ENCODE results near the gene PRORP. TPM values are rescaled to one million over a fixed set of nuclear protein-coding genes. Genes with fewer than 3 reads are reported as not detected.
"Not testable (repeated sequence)": the region's sequence is repeated elsewhere in the genome, so short reads cannot be mapped to it uniquely, and the experiment has no call there.

The PRORP gene
- total RNA-seq, 2 experiments from 2014 or later = 45.2 to 52.2 TPM

DNA sequence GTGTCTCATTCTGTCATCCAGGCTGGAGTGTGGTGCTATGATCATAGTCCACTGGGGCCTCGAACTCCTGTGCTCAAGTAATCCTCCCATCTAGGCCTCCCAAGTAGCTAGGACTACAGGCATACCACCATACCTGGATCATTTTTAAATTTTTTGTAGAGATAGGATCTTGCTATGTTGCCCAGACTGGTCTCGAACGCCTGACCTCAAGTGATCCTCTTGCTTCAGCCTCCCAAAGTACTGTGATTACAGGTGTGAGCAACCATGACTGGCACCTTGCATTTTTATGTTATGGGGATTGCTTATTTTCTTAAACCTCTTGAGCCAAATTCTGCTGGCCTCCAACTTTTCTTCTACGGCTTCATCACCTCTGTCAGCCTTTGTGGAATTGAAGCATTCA is 26.9 kb downstream of the PRORP start:
- Histone ChIP-seq H3K4me2 (ENCODE audit: low read length) (no peak overlapping the region), H3K4me1 (ENCODE audit: insufficient read depth, low read length, poor library complexity, severe bottlenecking) (peaks cover 4% of the 10 kb centered on the region), H2AFZ (ENCODE audit: low read length) (no peak overlapping the region), H3K36me3 (ENCODE audit: insufficient read depth, low read length) (peaks cover 54% of the 10 kb centered on the region), H3K27ac (ENCODE audit: low read depth, low read length, poor library complexity, severe bottlenecking) (no peak overlapping the region), H3K9me3 (ENCODE audit: low read length) (no peaks in the 10 kb centered on the region), H3K9me2 (ENCODE audit: insufficient read depth, low read length) (no peaks in the 10 kb centered on the region), H3K4me3 (ENCODE audit: low read depth, low read length, poor library complexity, severe bottlenecking) (no peak overlapping the region), H4K20me1 (ENCODE audit: insufficient read depth, low read length) (no peaks in the 10 kb centered on the region), H3K79me2 (ENCODE audit: insufficient read depth, low read depth, low read length) (peaks cover 23% of the 10 kb centered on the region; the same call in 1 of the 2 replicates)
- no peak for TF ChIP-seq EZH2phosphoT487 (IDR thresholded peaks at IDR 0.05; ENCODE audit: borderline replicate concordance, low read depth, low read length)
- TF ChIP-seq, protein P1, sequence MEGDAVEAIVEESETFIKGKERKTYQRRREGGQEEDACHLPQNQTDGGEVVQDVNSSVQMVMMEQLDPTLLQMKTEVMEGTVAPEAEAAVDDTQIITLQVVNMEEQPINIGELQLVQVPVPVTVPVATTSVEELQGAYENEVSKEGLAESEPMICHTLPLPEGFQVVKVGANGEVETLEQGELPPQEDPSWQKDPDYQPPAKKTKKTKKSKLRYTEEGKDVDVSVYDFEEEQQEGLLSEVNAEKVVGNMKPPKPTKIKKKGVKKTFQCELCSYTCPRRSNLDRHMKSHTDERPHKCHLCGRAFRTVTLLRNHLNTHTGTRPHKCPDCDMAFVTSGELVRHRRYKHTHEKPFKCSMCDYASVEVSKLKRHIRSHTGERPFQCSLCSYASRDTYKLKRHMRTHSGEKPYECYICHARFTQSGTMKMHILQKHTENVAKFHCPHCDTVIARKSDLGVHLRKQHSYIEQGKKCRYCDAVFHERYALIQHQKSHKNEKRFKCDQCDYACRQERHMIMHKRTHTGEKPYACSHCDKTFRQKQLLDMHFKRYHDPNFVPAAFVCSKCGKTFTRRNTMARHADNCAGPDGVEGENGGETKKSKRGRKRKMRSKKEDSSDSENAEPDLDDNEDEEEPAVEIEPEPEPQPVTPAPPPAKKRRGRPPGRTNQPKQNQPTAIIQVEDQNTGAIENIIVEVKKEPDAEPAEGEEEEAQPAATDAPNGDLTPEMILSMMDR (conservative IDR thresholded peaks at IDR 0.05; ENCODE audit: low read length) = no peak
- CTCF ChIA-PET (ENCODE audit: unreplicated experiment) = no interaction called here
- BruUV-seq (replicated peaks) = no TSS peak
- intact Hi-C loops (cut with micrococcal nuclease; ENCODE audit: unreplicated experiment) = loop anchor here (10.0 kb wide), 1 partner anchor 546 kb away; no protein-coding TSS in a partner anchor
- DNase-seq (ENCODE audit: low spot score) = no peak
- POLR2A ChIA-PET = interaction anchor here (0.6 kb wide), 2 partner anchors 909 to 1692 kb away, joined by 3 to 4 read pairs; no protein-coding TSS in a partner anchor

DNA sequence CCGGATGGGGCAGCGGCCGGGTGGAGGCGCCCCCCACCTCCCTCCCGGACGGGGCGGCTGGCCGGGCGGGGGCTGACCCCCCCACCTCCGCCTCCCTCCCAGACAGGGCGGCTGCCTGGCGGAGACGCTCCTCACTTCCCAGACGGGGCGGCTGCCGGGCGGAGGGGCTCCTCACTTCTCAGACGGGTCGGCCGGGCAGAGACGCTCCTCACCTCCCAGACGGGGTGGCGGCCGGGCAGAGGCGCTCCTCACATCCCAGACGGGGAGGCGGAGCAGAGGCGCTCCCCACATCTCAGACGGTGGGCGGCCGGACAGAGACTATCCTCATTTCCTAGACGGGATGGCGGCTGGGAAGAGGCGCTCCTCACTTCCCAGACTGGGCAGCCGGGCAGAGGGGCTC is 30.2 kb downstream of the PRORP start:
- H3K9me3 ChIP-seq (ENCODE audit: low read length); H2AFZ ChIP-seq (ENCODE audit: low read length); intact Hi-C loops (cut with micrococcal nuclease; ENCODE audit: unreplicated experiment); H3K4me3 ChIP-seq (ENCODE audit: low read depth, low read length, poor library complexity, severe bottlenecking); H4K20me1 ChIP-seq (ENCODE audit: insufficient read depth, low read length); H3K4me2 ChIP-seq (ENCODE audit: low read length); CTCF ChIA-PET (ENCODE audit: unreplicated experiment); H3K9me2 ChIP-seq (ENCODE audit: insufficient read depth, low read length); DNase-seq (ENCODE audit: low spot score); H3K27ac ChIP-seq (ENCODE audit: low read depth, low read length, poor library complexity, severe bottlenecking); BruUV-seq (replicated peaks): not testable (repeated sequence)
- Histone ChIP-seq H3K79me2 (ENCODE audit: insufficient read depth, low read depth, low read length) (peaks cover 32% of the 10 kb centered on the region; the same call in 1 of the 2 replicates), H3K36me3 (ENCODE audit: insufficient read depth, low read length) (peaks cover 40% of the 10 kb centered on the region), H3K4me1 (ENCODE audit: insufficient read depth, low read length, poor library complexity, severe bottlenecking) (peaks cover 17% of the 10 kb centered on the region)
- POLR2A ChIA-PET = interaction anchor here (0.6 kb wide), 1 partner anchor 237 kb away, joined by 3 read pairs; no protein-coding TSS in a partner anchor

DNA sequence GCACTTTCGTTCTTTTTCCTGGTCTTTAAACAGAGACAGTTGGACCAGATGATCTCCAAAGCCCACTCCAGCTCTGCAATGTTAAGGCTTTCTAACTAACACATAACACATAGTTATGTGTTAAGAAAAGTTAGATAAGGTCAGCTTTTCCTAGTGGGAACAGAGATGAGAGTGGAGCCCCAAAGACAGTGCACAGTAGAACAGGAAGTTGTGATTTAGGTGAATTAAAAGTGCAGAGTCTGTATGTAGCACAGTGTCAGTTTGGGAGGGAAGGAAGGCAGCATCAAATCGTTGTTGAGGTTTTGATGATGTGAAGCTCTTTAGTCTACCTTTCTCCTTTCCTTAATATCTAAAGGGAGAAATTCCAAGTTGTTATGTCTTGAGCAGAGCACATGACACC is 31.7 kb downstream of the PRORP start:
- Histone ChIP-seq H2AFZ (ENCODE audit: low read length) (no peak overlapping the region), H4K20me1 (ENCODE audit: insufficient read depth, low read length) (no peaks in the 10 kb centered on the region), H3K4me3 (ENCODE audit: low read depth, low read length, poor library complexity, severe bottlenecking) (no peak overlapping the region), H3K9me2 (ENCODE audit: insufficient read depth, low read length) (no peaks in the 10 kb centered on the region), H3K4me1 (ENCODE audit: insufficient read depth, low read length, poor library complexity, severe bottlenecking) (peaks cover 17% of the 10 kb centered on the region), H3K4me2 (ENCODE audit: low read length) (no peak overlapping the region), H3K27ac (ENCODE audit: low read depth, low read length, poor library complexity, severe bottlenecking) (no peak overlapping the region), H3K79me2 (ENCODE audit: insufficient read depth, low read depth, low read length) (peaks cover 28% of the 10 kb centered on the region; the same call in 1 of the 2 replicates), H3K36me3 (ENCODE audit: insufficient read depth, low read length) (peaks cover 36% of the 10 kb centered on the region), H3K9me3 (ENCODE audit: low read length) (no peaks in the 10 kb centered on the region)
- POLR2A ChIA-PET = interaction anchor here (0.7 to 1.6 kb wide), 7 partner anchors 9 to 1092 kb away, joined by 3 to 7 read pairs (median 3); no protein-coding TSS in a partner anchor
- no peak for DNase-seq (ENCODE audit: low spot score)
- intact Hi-C loops (cut with micrococcal nuclease; ENCODE audit: unreplicated experiment) = no loop called here
- CTCF ChIA-PET (ENCODE audit: unreplicated experiment) = no interaction called here
- no TSS peak for BruUV-seq (replicated peaks)
- TF ChIP-seq, protein P1 (conservative IDR thresholded peaks at IDR 0.05; ENCODE audit: low read length) = no peak
- no peak for TF ChIP-seq EZH2phosphoT487 (IDR thresholded peaks at IDR 0.05; ENCODE audit: borderline replicate concordance, low read depth, low read length)
